ENCODE measurements around the gene SLC9A7. TPM values are rescaled to one million over a fixed set of nuclear protein-coding genes. Genes with fewer than 3 reads are reported as not detected.

SLC9A7 gene
- total RNA-seq, 1 experiment from 2014 or later: 8.8 TPM

DNA sequence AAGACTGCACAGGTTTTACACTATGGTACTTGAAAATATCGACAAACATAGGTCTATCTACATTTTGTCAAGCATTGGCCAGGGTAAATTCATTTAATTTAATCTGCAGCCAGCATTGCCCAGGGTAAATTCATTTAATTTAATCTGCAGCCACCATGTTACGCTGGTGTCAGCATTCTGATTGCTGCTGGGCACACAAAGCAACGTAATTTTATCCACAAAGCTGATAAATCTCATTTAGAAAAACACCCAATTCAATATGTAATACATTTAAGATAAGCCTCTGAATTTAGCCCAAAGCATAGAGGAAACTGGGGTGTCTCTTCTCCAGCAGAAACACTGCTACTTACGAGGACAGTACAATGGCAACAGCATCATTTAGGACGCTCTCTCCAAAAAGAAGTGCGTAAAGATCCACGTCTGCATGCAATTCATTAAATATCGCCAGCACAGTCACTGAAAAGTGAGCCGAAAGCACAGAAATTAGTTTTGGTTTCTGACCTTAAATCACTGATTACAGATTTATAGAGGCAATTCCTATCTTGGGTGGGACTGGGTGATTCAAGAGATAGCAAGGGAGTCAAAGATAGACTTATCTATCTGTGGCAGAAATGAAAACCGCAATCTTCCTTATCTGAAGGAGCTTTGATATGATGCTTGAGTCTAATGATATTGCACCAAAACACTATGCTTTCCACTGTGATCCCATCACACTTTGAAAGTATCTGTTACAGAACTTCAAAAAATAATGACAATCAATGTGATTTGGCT, 96.5 kb downstream of the SLC9A7 start:
- DNase-seq (ENCODE audit: extremely low read depth, low read depth): no peak

DNA sequence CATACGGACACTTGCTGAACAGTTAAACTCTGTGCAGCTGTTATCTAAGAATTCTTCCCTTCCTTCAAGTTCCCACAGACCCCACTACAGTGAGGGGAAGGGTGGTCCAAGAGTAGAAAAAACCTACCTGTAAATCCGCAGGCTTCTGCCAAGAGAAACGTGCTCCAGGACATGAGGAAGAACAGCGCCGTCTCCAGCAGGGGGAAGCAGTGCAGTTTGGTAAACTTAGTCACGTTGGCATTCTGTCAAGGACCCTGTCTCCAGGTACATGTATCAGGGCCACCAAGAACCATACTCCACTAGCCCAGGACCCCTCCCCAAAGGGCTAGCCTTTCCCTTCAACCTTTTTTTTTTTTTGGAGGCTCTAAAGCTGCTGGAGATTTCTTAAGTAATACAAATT, 105.4 kb downstream of the SLC9A7 start:
- DNase-seq (ENCODE audit: extremely low read depth, low read depth): peak; percentile 4

DNA sequence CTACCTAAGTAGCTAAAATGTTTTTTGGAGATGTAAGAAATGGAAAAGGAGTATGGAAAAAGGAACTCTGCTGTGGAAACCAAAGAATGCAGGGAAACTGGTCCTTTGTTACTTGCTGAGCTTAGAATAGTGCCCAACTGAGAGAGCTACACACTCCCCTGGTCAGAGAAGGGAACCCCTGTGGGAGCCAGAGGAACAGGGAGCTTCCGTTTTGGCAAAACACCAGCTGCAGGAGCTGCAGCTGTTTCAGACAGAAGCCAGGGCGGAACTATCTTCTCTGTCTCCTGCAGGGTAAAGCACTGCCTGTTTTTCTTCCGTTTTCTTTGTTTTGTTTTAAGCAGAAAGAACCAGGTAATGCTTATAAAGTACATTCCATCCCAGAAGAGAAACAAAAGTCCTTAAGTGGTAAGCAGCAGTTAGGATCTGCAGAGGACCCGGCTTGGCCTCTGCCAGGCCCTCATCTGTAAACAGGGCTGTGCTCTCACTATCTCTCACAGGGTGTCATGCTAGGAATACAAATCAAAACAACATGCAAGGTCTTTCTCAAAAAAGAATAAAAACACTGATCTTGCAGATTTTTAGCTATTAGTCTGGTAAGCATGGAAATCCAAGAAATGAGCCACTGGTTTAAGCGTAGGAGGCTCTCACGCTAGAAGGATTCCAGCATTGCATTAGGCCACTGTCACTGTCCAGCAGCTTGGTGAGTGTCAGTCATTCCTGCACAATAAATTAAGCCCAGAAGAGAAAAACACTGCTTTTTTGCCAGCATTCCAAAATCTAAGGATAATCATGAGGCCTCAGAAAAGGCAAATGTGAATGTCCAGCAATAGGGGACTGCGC, 109.3 kb downstream of the SLC9A7 start:
- no peak for DNase-seq (ENCODE audit: extremely low read depth, low read depth)

DNA sequence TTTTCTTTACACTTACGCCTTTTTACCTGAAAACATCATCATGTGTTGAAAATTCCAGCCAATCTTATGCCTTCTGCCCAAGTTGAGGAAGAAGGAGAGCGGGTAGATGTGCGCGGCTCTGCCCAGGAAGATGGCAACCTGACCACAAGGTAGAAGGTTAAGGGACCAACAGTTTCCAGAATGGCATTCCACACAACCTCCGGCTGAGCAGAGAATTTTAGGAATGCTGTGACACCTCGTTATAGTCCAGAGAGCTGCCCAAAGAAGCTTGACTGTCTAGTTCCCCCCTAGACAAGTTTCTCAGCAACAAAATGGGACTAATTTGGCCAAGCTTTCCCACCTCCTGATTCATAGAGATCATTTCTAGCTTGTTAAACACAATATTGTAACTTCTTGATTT, 110.3 kb downstream of the SLC9A7 start:
- DNase-seq (ENCODE audit: extremely low read depth, low read depth): no peak

DNA sequence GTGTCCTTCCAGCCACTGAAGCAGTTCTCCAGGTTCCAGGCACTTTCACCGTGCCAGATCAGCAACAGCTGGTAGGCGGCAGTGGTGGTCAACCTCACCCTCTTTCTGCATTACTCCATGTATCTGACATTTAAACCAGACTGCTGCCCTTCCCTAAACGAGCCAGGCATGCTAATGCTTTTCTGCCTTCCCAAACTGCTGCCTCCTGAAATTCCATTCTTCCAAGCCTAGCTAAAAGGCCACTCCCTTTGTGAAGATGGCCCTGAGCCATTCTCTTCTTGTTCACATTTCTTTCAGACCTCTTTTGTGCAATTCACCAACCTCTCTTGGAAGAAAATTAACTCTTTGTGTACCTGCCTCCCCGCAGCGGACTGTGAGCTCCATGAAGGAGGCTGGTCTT, 111.7 kb downstream of the SLC9A7 start:
- no peak for DNase-seq (ENCODE audit: extremely low read depth, low read depth)

DNA sequence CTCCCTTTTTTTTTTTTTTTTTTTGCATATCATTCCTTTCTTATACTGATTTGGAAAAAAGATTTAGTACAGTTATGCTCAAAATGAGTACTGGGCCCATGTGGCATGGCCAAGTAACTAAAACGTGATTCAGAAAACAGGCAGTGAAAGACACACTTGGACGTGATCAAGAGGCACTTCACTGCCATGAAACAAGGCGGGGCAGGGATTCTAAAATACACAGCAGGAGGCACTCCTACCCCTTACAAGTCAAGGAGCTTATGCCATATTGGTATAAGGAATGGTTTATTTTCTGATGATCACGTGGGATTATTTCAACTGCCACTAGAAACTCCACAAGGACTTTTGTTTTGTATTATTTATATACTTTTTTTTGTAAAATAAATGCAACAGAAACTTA, 113.3 kb downstream of the SLC9A7 start:
- DNase-seq (ENCODE audit: extremely low read depth, low read depth): no peak

DNA sequence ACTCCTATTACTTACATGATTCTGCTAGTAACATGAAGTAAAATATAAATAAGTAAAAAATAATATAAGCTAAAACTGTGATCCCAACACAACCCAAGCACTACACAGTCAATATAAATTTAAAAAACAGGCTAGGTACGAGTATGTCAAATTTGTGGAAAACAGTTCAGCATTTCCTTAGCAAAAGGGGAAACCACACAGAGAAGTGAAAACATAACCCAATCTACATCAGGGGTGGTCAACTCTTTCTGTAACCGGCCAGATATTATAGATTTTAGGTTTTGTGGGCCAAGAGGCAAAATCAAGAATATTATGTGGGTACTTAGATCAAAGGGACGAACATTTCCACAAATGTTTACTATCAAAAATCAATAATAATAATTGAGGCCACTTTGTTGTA, 115.3 kb downstream of the SLC9A7 start:
- DNase-seq (ENCODE audit: extremely low read depth, low read depth): no peak

DNA sequence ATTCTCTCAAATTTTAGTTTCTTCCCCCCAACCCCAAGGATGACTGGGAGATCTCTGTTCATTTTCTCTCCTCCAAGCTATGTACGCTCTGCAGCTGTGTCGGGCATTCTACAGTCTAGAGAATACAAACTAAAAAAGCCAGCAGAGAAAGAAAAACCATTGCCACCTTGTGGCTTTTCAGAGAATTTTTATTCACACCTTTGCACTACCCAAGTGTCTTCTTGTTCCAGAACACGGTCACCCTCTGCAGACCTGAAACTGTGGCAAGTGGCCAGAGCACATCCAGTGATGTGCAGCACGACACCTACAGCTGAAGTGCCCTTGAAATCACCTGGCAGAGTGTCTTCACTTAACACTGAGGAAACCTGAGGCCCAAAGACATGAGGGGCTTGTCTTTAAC, 116.8 kb downstream of the SLC9A7 start:
- DNase-seq (ENCODE audit: extremely low read depth, low read depth): peak; percentile 21

DNA sequence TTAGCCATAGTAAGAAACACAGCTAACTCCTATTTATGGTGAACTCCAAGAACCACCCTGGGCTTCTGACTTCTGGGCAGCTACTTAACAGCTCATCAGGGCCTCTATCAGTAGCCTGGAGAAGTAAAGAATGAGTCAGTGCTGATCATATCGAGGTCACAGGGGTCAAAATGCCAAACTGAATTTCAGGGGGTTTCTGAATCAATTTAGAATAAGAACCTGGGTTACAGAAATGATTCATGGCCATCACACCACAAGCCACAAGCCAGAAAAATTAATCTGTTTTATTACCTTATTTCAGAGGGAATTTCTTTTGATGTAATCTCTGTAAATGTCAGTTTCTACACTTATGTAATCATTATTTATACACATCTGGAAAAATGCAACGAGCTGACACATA, 121.0 kb downstream of the SLC9A7 start:
- DNase-seq (ENCODE audit: extremely low read depth, low read depth): no peak

DNA sequence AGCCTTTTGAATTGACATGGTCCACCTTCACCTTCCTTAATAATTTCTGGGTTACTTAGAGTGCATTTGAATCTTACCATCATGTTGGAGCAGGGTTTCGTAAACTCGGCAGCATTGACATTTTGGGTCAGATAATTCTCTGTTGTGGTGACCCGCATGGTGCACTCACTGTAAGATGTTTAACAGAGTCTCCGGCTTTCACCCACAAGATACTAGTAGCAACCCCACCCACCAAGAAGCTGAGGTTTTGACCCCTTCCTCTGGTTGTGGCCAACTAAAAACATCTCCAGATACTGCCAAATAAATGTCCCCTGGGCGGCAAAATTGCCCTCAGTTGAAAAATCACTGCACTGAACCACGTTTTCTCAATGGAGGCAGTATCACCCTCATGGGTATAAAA, 122.7 kb downstream of the SLC9A7 start:
- no peak for DNase-seq (ENCODE audit: extremely low read depth, low read depth)

DNA sequence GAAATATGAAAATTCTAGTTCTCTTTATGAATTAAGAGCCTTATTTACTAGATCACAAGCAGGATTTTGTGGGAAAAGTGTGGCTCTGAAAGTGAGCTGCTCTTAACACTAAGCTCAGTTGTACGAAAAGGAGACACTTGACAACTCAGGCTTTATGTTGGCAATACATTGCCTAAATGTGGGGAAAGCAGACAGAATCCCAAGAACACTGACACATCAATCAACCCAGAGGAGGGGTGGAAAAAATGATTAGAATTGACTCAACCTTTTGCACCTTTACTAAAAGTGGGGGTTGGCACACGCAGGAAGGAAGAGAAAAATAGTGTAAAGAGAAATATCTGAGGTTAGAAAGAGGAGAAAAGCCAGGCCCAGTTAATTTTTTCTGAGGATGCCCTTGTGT, 123.7 kb downstream of the SLC9A7 start:
- DNase-seq (ENCODE audit: extremely low read depth, low read depth): no peak

DNA sequence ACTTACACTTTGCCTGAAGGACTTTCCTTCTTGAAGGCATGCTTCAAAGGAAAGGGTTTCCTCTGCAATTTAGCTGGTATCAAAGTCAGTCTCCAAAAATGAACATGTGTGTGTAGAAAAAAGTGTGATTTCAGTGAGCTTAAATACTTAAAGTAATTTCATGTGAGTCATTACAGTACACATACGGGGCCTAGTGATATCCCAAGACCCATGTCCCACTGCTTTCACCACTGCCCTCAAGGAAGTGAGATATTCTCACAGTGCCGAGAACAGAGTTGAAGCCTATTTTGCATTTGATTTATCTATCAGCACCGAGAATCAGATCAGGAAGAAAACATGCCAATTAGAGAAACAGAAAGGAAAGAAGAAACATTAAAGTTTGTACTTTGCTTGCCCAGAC, 124.3 kb downstream of the SLC9A7 start:
- DNase-seq (ENCODE audit: extremely low read depth, low read depth): no peak

DNA sequence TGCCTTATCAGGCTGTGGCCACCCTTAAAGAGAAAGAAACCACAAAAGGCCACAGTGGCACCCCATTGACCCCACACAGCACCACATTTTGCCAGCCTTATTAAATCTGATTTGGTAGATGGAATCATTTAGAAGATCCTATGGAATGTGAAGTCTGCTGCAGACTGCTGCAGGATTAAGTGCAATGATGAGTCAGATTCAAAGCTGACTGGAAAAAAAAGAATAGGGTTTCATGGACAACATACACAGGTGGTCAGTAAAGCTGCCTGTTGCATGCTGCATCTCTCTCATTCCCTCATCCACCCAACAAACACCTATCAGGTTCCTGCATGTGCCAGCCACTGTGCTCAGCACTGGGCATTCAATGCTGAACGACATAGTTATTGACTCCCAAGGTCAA, 128.8 kb downstream of the SLC9A7 start:
- DNase-seq (ENCODE audit: extremely low read depth, low read depth): no peak

DNA sequence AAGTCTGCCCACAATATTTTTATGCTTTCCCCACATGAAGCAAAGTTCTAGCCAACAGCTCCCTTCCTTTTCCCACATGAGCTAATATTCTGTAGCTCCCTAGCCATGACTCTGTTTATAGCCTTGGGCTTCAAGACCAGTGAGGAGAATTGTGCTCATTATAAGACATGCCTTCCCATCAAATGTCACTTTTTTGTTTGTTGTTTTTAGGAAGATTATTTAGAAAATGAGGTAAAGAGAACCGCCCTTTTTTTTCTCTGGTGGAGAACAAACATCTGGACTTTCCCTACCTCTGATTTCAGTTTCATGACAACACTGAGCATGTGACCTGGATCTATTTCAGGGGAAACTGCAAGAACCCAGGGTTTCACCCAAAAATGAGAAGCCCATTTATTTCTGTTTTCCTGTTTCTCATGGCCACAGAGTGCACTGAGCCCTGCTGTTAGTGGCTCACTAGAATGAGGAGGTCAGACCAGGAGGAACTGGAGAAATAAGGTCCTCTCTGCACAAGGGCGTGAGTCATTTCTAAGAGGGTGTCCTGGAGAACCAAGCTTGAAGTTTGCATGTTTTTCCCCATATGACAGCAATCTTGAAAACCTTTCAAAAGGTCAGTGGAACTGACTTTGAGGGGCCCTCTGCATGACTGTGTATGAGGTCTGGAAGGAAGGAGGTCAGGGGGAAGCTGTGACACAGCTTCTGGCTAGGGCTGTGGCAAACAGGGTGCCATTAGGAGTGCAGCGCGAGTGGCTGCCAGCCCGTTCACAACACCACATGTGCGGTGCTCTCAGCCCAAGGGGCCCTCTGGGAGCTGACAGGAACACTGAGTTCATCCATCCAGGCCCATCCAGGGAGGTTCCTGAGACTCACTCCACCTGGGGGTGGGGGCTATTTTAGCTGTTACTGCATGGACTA, 130.2 kb downstream of the SLC9A7 start:
- DNase-seq (ENCODE audit: extremely low read depth, low read depth): no peak

DNA sequence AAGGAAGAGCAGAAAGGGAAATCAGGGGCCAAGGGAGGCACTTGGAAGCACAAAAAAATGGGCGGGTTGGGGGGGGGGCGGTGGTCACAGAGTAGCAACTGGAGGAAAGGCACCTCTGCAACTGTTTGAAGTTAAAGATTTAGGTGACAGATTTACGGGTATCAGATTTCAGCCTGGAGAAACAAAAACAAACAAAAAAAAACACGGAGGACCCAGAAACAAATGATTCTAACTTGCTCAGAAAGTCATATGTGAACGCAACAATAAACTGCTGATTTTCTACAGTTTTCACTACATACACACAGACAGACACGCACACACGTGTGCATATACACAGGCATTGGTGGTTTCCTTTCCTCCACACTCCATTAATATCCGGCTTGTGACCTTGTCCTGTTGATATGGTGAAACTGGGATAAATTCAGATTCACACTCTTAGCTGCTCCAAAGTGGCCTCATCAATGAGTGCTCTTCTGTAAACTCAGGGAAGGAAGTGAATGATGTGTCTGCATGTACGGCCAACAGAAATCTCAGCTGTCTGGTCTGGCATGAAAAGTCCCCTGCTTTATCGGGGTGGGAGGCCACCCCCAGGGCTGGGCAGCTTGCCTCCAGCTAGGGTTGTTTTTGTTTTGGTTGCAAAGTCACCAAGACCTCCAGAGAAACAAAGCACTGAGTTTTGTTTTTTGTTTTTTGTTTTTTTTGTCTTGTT, 131.1 kb downstream of the SLC9A7 start:
- DNase-seq (ENCODE audit: extremely low read depth, low read depth): no peak

DNA sequence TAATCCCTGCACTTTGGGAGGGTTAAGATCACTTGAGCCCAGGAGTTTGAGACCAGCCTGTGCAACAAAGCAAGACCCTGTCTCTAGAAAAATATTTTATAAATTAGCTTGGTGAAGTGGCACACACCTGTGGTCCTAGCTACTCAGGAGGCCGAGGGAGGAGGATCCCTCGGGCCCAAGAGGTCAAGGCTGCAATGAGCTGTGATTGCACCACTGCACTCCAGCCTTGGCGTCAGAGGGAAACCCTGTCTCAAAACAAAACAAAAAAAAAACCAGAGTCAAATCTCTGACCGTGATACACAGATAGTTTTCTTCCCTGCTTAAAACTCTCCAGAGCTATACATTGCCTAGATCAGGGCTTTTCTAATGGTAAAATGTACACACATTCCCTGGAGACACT, 131.9 kb downstream of the SLC9A7 start:
- DNase-seq (ENCODE audit: extremely low read depth, low read depth): no peak

DNA sequence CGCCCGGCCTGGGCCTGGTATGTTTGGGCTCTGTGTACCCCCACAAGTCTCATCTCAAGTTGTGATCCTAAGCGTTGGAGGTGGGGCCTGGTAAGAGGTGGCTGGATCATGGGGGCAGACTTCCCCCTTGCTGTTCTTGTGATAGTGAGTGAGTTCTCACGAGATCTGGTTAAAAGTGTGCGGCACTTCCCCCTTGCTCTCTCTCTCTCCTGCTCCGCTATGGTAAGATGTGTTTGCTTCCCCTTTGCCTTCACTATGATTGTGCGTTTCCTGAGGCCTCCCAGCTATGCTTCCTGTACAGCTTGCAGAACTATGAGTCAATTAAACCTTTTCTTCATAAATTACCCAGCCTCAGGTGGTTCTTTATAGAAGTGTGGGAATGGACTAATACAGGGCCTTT, 132.4 kb downstream of the SLC9A7 start:
- no peak for DNase-seq (ENCODE audit: extremely low read depth, low read depth)

DNA sequence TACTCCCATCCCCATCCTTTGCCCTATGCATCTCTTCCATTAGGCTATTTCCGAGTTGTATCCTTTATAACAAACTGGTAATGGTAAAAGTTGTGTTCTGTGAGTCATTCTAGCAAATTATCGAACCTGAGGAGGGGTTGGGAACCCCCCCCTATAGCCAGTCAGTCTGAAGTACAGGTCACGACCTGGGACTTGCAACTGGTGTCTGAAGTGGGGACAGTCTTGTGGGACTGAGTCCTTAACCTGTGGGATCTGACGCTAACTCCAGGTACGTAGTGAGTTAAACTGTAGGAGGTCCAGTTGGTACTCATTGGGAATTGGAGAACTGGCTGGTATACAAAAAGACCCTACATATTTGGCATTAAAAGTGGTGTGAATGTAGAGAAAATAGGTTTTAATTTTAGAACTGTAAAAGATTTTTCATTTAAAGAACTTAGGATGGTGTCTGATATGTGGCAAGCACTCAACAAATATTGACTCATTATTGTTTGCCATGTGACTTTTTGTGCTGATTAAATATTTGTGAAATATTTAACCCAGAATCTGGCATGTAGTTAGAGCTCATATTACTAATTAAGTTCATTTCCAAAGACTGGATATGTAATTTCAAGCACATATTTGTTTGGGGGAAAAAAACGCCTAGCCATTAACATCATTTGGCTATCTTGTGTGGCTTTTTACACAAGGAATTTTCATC, 134.7 kb downstream of the SLC9A7 start:
- DNase-seq (ENCODE audit: extremely low read depth, low read depth): no peak

DNA sequence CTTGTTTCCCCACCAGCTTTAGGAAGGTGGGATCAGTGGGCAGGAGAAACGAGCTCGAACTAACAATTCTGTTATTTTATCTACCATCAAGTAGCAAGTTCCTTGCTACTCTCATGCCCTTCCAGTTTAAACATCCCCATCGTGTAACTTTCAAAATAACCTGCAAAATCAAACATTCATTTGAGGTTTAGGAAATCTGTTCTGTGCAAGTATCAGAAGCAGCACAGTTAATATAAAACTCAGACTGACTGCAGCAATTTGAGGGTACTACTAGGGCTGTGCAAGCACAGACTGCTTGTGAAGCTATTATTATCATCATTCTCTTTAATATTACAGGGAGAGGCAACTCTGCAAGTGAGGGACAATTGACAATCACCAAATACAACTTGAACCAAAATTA, 137.3 kb downstream of the SLC9A7 start:
- DNase-seq (ENCODE audit: extremely low read depth, low read depth): no peak

DNA sequence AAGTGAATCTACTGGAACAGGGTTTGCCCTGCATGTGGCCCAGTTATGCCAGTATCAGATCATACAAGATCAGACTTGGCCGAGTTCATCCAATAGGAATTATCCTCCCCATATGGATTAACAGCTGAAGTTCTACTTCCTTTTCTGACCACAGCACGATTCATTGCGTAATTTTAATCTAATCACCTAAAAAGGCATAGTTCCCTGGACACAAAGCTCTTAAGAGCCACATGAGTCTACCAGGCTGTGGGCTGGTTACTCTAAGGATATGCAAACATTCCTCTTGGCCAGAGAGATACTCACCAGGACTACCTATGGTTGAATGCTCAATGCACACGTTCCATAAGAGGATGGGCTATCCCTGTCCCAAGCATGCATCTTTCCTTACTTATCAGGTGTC, 138.4 kb downstream of the SLC9A7 start:
- no peak for DNase-seq (ENCODE audit: extremely low read depth, low read depth)
